IgD-negative memory B cell (primary cell): ENCODE measurements around the gene ADAMTS20. TPM values are rescaled to one million over a fixed set of nuclear protein-coding genes. Genes with fewer than 3 reads are reported as not detected.
"Not testable (repeated sequence)": the region's sequence is repeated elsewhere in the genome, so short reads cannot be mapped to it uniquely, and the experiment has no call there.

Source experiments
- H3K27ac Mint-ChIP-seq, 3 donors: one replicate each; pipeline ENCODE4 v1.8.0; 2020 to 2022; ENCODE audit warnings: mild to moderate bottlenecking in 3 of 3, mixed read lengths in 3 of 3, moderate library complexity in 1 of 3
- H3K27me3 Mint-ChIP-seq: one replicate; pipeline ENCODE4 v1.8.0; 2021; ENCODE audit warnings: mixed read lengths
- H3K36me3 Mint-ChIP-seq: one replicate; pipeline ENCODE4 v1.8.0; 2020; ENCODE audit warnings: mild to moderate bottlenecking, mixed read lengths
- H3K4me1 Mint-ChIP-seq, 3 donors: one replicate each; pipeline ENCODE4 v1.8.0; 2020 to 2022; ENCODE audit warnings: mixed read lengths in 3 of 3, mild to moderate bottlenecking in 1 of 3
- H3K4me3 Mint-ChIP-seq, 4 donors: one replicate each; pipeline ENCODE4 v1.8.0; 2020 to 2022; ENCODE audit warnings: mild to moderate bottlenecking in 4 of 4, mixed read lengths in 4 of 4, moderate library complexity in 3 of 4
- H3K9me3 Mint-ChIP-seq, 3 donors: one replicate each; pipeline ENCODE4 v1.8.0; 2020 to 2021; ENCODE audit warnings: mixed read lengths in 3 of 3, mild to moderate bottlenecking in 1 of 3
- polyA plus RNA-seq: library from polyadenylated mRNA; unstranded; fragments of 300-500 nt; fragmentation: Illumina TruSeq; gene quantifications from one replicate; pipeline ENCODE4 v1.2.3, GENCODE V29; 2021

ADAMTS20 gene
- polyA plus RNA-seq, 1 donor from 2014 or later = not detected

DNA sequence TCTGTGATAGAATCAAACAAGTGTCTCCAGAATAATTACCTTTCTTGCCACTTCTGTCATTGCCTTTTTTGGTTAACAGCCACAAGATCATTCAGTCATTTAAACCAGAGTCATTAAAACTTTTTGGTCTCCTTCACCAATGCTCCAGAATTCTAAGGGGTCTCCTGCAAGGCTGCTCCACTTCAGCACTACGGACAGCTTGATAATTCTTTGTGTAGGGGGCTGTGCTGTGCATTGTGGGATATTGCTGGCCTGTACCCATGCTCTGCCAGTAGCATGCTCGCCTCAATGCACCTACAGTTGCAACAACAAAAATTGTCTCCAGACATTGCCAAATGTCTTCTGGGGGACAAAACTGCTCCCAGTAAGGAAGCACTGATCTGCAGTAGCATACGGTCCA, 7.3 kb downstream of the ADAMTS20 start:
- no peak overlapping the region for H3K4me3 Mint-ChIP-seq
- no peaks in the 10 kb centered on the region for H3K27me3 Mint-ChIP-seq
- no peaks in the 10 kb centered on the region for H3K4me1 Mint-ChIP-seq
- H3K27ac Mint-ChIP-seq = no peak overlapping the region
- H3K36me3 Mint-ChIP-seq = no peaks in the 10 kb centered on the region
- no peaks in the 10 kb centered on the region for H3K9me3 Mint-ChIP-seq

GRCh38 chr12:43540470-43540869, 11.5 kb downstream of the ADAMTS20 start:
- H3K36me3 Mint-ChIP-seq = no peaks in the 10 kb centered on the region
- H3K27ac Mint-ChIP-seq = no peak overlapping the region
- H3K4me1 Mint-ChIP-seq = no peaks in the 10 kb centered on the region
- peaks cover 0 to 6% (median 3%) of the 10 kb centered on the region in 3 donors for H3K9me3 Mint-ChIP-seq
- H3K4me3 Mint-ChIP-seq = no peak overlapping the region
- no peaks in the 10 kb centered on the region for H3K27me3 Mint-ChIP-seq

DNA sequence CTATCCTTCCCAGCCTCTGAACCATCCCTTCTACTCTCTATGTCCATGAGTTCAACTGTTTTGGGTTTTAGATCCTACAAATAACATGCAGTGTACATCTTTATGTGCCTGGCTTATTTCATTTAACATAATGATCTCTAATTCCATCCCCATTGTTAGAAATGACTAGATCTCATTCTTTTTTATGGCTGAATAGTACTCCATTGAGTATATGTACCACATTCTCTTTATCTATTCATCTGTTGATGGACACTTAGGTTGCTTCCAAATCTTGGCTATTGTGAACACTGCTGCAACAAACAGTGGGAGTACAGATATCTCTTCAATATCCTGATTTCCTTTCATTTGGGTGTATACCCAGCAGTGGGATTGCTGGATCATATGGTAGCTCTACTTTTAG, 14.3 kb downstream of the ADAMTS20 start:
- H3K27me3 Mint-ChIP-seq, H3K4me3 Mint-ChIP-seq, H3K4me1 Mint-ChIP-seq, H3K27ac Mint-ChIP-seq, H3K36me3 Mint-ChIP-seq, H3K9me3 Mint-ChIP-seq: not testable (repeated sequence)

DNA sequence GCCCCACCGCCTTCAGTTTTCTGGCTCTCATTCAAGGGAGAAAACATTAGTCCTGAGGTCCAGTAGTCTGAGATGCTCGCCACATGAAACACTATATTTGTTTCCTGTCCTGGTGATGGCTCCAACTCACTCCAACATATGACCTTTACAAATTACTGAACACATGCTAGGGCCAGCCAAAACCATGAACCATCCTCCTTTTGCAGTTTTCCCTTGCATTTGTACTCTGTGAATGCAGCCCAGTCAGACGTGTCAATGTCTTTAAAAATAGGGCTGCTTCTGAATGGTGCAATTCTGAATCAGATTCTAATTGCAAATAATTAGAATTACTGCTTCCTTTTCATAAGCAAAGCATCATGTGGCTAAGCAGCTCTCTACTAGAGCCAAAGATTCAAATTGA, 36.0 kb downstream of the ADAMTS20 start:
- H3K4me1 Mint-ChIP-seq = peaks cover 0 to 2% (median 0%) of the 10 kb centered on the region in 3 donors
- peaks cover 0 to 4% (median 3%) of the 10 kb centered on the region in 3 donors for H3K9me3 Mint-ChIP-seq
- no peaks in the 10 kb centered on the region for H3K36me3 Mint-ChIP-seq
- H3K27ac Mint-ChIP-seq = no peak overlapping the region
- H3K4me3 Mint-ChIP-seq = no peak overlapping the region
- no peaks in the 10 kb centered on the region for H3K27me3 Mint-ChIP-seq

DNA sequence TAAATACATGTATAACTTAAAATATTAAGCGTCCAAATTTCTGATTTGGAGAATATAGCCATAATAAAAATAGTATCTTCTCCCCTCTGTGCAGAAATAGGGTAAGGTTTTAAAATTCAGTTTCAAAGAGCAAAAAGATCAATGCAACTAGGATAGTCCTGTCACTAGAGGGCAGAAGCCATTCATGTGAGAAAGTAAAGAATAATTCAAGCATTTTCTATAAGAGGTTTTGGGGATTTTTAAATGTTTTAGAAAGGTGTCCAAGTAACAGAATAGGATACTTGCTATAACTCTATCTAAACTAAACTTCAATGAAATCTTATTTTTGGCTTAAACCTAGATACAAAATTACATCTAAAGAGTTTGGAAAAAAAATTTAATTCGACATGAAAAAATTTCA, 50.3 kb downstream of the ADAMTS20 start:
- no peaks in the 10 kb centered on the region for H3K4me1 Mint-ChIP-seq
- no peak overlapping the region for H3K4me3 Mint-ChIP-seq
- no peaks in the 10 kb centered on the region for H3K27me3 Mint-ChIP-seq
- H3K27ac Mint-ChIP-seq = no peak overlapping the region
- no peaks in the 10 kb centered on the region for H3K36me3 Mint-ChIP-seq
- no peaks in the 10 kb centered on the region for H3K9me3 Mint-ChIP-seq

- H3K9me3 Mint-ChIP-seq = no peaks in the 10 kb centered on the region
- H3K4me3 Mint-ChIP-seq = no peak overlapping the region
- no peaks in the 10 kb centered on the region for H3K27me3 Mint-ChIP-seq
- H3K36me3 Mint-ChIP-seq = no peaks in the 10 kb centered on the region
- no peaks in the 10 kb centered on the region for H3K4me1 Mint-ChIP-seq
- H3K27ac Mint-ChIP-seq = no peak overlapping the region
Observed at GRCh38 chr12:43493261-43493797, 58.7 kb downstream of the ADAMTS20 start.

DNA sequence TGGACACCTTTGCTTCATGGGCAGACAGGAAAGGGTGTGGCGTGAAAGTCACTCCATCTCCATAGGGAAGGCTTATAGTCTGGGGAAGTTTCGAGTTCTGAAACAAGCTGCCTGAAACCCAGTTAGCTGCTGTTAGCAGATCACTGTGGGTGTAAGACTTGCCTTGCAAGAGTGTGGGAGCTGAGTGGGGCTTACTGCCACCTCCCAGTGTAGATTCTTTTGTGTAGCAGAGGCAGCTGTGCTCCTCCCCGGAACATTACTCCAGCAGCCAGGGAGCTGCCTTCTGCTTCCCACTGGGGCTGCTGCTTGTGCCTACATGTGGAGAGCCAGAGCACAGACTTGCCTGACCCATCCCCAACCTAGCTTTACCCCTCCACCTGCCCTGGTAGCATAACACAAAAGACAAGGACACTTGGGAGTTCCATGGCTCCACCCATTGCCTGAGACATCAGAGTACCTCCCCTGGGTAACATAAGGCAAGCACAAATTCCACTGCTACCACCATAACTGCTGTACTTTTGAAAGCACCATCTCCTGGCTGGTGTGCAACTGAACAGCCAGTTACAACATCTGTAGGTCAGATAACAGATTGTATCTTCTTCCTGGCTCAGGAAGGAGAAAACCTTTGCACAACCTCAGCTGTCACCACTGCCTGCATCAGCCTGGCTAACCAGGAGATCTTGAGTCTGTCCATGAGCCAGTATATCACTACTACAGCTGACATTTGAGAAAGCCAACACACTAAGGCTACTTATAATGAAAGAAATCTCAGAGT, 69.5 kb downstream of the ADAMTS20 start:
- H3K4me1 Mint-ChIP-seq = no peaks in the 10 kb centered on the region
- H3K27me3 Mint-ChIP-seq = peaks cover 2% of the 10 kb centered on the region
- peaks cover 0 to 8% (median 3%) of the 10 kb centered on the region in 3 donors for H3K9me3 Mint-ChIP-seq
- H3K36me3 Mint-ChIP-seq = peaks cover 2% of the 10 kb centered on the region
- no peak overlapping the region for H3K27ac Mint-ChIP-seq
- H3K4me3 Mint-ChIP-seq = no peak overlapping the region

DNA sequence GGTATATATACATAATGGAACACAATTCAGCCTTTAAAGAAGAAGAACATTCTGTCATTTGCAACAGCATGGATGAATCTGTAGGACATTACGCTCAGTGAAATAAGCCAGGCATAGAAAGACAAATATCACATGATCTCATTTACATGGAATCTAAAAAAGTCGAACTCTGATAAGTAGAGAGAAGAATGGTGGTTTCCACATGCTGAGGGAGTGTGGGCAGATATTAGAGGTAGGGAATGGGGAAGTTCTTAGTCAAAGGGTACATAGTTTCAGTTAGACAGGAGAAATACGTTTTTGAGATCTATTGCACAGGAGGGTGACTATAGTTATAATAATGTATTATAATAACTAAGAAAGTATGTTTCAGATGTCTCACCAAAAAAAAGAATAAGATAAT, 71.4 kb downstream of the ADAMTS20 start:
- peaks cover 1% of the 10 kb centered on the region for H3K36me3 Mint-ChIP-seq
- no peak overlapping the region for H3K27ac Mint-ChIP-seq
- peaks cover 0 to 8% (median 1%) of the 10 kb centered on the region in 3 donors for H3K9me3 Mint-ChIP-seq
- H3K27me3 Mint-ChIP-seq = no peaks in the 10 kb centered on the region
- H3K4me1 Mint-ChIP-seq = no peaks in the 10 kb centered on the region
- H3K4me3 Mint-ChIP-seq = no peak overlapping the region

DNA sequence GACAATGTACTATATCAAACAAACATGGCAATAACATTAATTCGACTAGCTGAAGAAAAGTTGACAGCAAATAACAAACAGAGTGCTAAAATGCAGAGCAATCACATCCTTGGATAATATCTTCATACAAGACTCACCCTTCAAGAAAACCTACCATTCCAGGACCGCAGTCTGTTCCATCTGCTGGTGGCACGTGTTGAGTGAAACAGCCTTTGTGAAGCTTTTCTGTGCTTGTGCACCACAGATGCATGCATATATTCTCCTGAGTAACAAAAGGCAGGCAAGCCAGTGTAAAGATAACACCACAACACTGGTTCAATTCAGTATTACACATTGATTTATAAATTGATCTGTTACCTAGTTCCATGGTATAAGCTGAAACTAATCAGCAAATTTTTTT, 89.3 kb downstream of the ADAMTS20 start:
- H3K27me3 Mint-ChIP-seq = no peaks in the 10 kb centered on the region
- no peak overlapping the region for H3K27ac Mint-ChIP-seq
- H3K36me3 Mint-ChIP-seq = no peaks in the 10 kb centered on the region
- no peak overlapping the region for H3K4me3 Mint-ChIP-seq
- H3K9me3 Mint-ChIP-seq = peaks cover 0 to 1% (median 0%) of the 10 kb centered on the region in 3 donors
- H3K4me1 Mint-ChIP-seq = no peaks in the 10 kb centered on the region

DNA sequence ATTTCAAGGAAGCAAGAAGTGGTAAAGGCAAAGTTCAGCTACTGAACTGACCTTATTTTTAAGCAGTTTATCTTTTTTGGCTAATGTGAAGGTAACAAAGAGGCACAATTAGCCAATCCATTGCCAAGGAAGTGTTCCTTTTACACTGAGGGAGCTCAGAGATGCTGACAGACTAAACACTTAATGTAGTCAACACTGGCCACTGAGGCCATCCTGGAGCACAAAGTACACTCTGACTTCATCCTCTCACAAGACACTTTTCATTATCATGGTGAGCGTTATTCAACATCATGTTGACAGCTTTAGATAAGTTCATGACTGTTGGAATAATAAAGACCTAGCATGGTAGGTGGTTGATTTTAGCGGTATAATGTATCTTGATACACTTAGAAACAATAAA, 89.9 kb downstream of the ADAMTS20 start:
- H3K27me3 Mint-ChIP-seq = no peaks in the 10 kb centered on the region
- H3K4me3 Mint-ChIP-seq = no peak overlapping the region
- peaks cover 2% of the 10 kb centered on the region for H3K36me3 Mint-ChIP-seq
- H3K9me3 Mint-ChIP-seq = peaks cover 0 to 3% (median 3%) of the 10 kb centered on the region in 3 donors
- no peaks in the 10 kb centered on the region for H3K4me1 Mint-ChIP-seq
- H3K27ac Mint-ChIP-seq = no peak overlapping the region

DNA sequence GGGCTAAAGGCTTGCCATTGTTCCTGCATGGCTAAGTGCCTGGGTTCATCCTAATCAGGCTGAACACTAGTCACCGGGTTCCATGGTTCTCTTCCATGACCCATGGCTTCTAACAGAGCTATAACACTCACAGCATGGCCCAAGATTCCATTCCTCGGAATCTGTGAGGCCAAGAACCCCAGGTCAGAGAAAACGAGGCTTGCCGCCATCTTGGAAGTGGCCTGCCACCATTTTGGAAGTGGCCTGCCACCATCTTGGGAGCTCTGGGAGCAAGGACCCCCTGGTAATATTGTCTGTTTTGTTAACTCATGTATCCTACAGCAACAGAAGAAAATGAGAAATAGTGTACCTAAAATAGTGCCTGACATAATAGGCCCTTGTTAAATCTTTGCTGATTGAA, 92.7 kb downstream of the ADAMTS20 start:
- Mint-ChIP-seq H3K36me3 (peaks cover 2% of the 10 kb centered on the region), H3K4me3 (no peak overlapping the region), H3K27me3 (no peaks in the 10 kb centered on the region), H3K4me1 (no peaks in the 10 kb centered on the region), H3K9me3 (peaks cover 2 to 13% (median 3%) of the 10 kb centered on the region in 3 donors), H3K27ac (no peak overlapping the region)

GRCh38 chr12:43453761-43454160, 98.2 kb downstream of the ADAMTS20 start:
- no peaks in the 10 kb centered on the region for H3K27me3 Mint-ChIP-seq
- no peak overlapping the region for H3K4me3 Mint-ChIP-seq
- H3K36me3 Mint-ChIP-seq = peaks cover 2% of the 10 kb centered on the region
- H3K4me1 Mint-ChIP-seq = no peaks in the 10 kb centered on the region
- H3K27ac Mint-ChIP-seq = no peak overlapping the region
- H3K9me3 Mint-ChIP-seq = peaks cover 4 to 18% (median 6%) of the 10 kb centered on the region in 3 donors

GRCh38 chr12:43444940-43445564, 107.0 kb downstream of the ADAMTS20 start:
- Mint-ChIP-seq H3K36me3 (no peaks in the 10 kb centered on the region), H3K27ac (no peak overlapping the region), H3K4me1 (no peaks in the 10 kb centered on the region), H3K9me3 (peaks cover 3 to 5% (median 5%) of the 10 kb centered on the region in 3 donors), H3K27me3 (peaks cover 2% of the 10 kb centered on the region), H3K4me3 (no peak overlapping the region)

- H3K27ac Mint-ChIP-seq = no peak overlapping the region
- no peaks in the 10 kb centered on the region for H3K36me3 Mint-ChIP-seq
- no peaks in the 10 kb centered on the region for H3K9me3 Mint-ChIP-seq
- peaks cover 2% of the 10 kb centered on the region for H3K27me3 Mint-ChIP-seq
- no peaks in the 10 kb centered on the region for H3K4me1 Mint-ChIP-seq
- H3K4me3 Mint-ChIP-seq = no peak overlapping the region
Observed at GRCh38 chr12:43436597-43436996, 115.4 kb downstream of the ADAMTS20 start.

DNA sequence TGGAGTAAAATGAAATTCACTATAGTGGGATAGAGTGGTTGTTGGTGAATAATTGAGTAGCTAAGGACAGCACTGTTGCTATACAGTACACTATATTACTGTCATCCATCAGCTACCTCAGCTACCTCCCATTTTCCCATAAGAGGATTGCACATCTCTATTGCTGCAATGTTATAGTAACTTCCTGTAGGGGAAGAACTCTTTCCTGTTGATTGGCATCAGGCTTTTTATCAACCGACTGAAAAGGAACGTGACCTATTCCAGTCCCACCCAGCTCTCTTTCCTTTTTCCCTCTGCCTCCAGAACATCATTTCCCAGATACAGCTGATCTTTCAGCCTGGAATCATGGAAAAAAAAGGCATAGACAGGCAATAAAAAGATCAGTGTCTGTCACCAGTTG, 117.4 kb downstream of the ADAMTS20 start:
- no peak overlapping the region for H3K27ac Mint-ChIP-seq
- no peaks in the 10 kb centered on the region for H3K9me3 Mint-ChIP-seq
- H3K27me3 Mint-ChIP-seq = no peaks in the 10 kb centered on the region
- H3K4me3 Mint-ChIP-seq = no peak overlapping the region
- H3K36me3 Mint-ChIP-seq = no peaks in the 10 kb centered on the region
- no peaks in the 10 kb centered on the region for H3K4me1 Mint-ChIP-seq
